Large intestine (tissue), 3 donors: ENCODE results near the gene FAM3A. TPM values are rescaled to one million over a fixed set of nuclear protein-coding genes. Genes with fewer than 3 reads are reported as not detected.
"Not testable (repeated sequence)": the region's sequence is repeated elsewhere in the genome, so short reads cannot be mapped to it uniquely, and the experiment has no call there.

Experiments used
- DNase-seq, 2 donors: peaks; one replicate each; pipeline versions ENCODE4 v3.0.0 to v3.0.0-alpha.2; 2013
- H3K27ac ChIP-seq: one replicate; pipeline ENCODE4 v1.5.1; 2013; ENCODE audit warnings: low read length
- H3K27me3 ChIP-seq: 2 replicates; pipeline ENCODE4 v1.6.1; 2013; ENCODE audit warnings: low read length; ENCODE audit not compliant: control insufficient read depth, insufficient read depth
- H3K36me3 ChIP-seq: 2 replicates; pipeline ENCODE4 v1.6.1; 2013; ENCODE audit warnings: low read length; ENCODE audit not compliant: control insufficient read depth, insufficient read depth
- H3K4me1 ChIP-seq: one replicate; pipeline ENCODE4 v1.6.1; 2013; ENCODE audit warnings: low read length; ENCODE audit not compliant: control insufficient read depth, insufficient read depth
- H3K4me3 ChIP-seq: one replicate; pipeline ENCODE4 v1.5.1; 2013; ENCODE audit warnings: low read length
- H3K9me3 ChIP-seq: one replicate; pipeline ENCODE4 v1.6.1; 2013; ENCODE audit warnings: mild to moderate bottlenecking, low read depth, low read length, moderate library complexity; ENCODE audit not compliant: control insufficient read depth
- WGBS: methylation state at CpG from one replicate; pipeline ENCODE4 v1.1.5; 2013; ENCODE audit warnings: low lambda C conversion rate; ENCODE audit not compliant: insufficient coverage; 5-methylcytosine and 5-hydroxymethylcytosine counted together
- polyA plus RNA-seq: library from polyadenylated mRNA; unstranded; fragments of 120-200 nt; gene quantifications from one replicate; pipeline ENCODE4 v1.2.1, GENCODE V29; 2013

FAM3A gene
- polyA plus RNA-seq, 1 donor = 41.4 TPM

- peaks cover 23% of the 10 kb centered on the region for H3K36me3 ChIP-seq
- no peak overlapping the region for H3K4me3 ChIP-seq
- DNase-seq = no peak
- no peaks in the 10 kb centered on the region for H3K4me1 ChIP-seq
- WGBS = no CpG with 5 or more reads among the region's 3 CpGs
- H3K9me3 ChIP-seq = no peaks in the 10 kb centered on the region
- H3K27me3 ChIP-seq = no peaks in the 10 kb centered on the region
- no peak overlapping the region for H3K27ac ChIP-seq
Measured at GRCh38 chrX:154502989-154503388, 13.0 kb downstream of the FAM3A start.

GRCh38 chrX:154502098-154502497 lies 13.9 kb downstream of the FAM3A start:
- no peaks in the 10 kb centered on the region for H3K27me3 ChIP-seq
- DNase-seq = no peak
- no peaks in the 10 kb centered on the region for H3K9me3 ChIP-seq
- H3K27ac ChIP-seq = no peak overlapping the region
- peaks cover 16% of the 10 kb centered on the region for H3K36me3 ChIP-seq
- H3K4me1 ChIP-seq = no peaks in the 10 kb centered on the region
- no CpG with 5 or more reads among the region's 8 CpGs for WGBS
- H3K4me3 ChIP-seq = no peak overlapping the region

GRCh38 chrX:154501423-154501822 lies 14.6 kb downstream of the FAM3A start:
- no CpG with 5 or more reads among the region's 7 CpGs for WGBS
- H3K27ac ChIP-seq = not testable (repeated sequence)

GRCh38 chrX:154496591-154497137 lies 19.4 kb downstream of the FAM3A start:
- not testable (repeated sequence) for DNase-seq, H3K9me3 ChIP-seq, H3K4me3 ChIP-seq, H3K27ac ChIP-seq, H3K27me3 ChIP-seq, H3K36me3 ChIP-seq, H3K4me1 ChIP-seq
- no CpG with 5 or more reads among the region's 4 CpGs for WGBS

More at GRCh38 chrX:154501423-154501822, 14.6 kb downstream of the FAM3A start:
- not testable (repeated sequence) for H3K4me3 ChIP-seq, DNase-seq, H3K4me1 ChIP-seq, H3K9me3 ChIP-seq, H3K27me3 ChIP-seq
- peaks cover 11% of the 10 kb centered on the region for H3K36me3 ChIP-seq

- no peaks in the 10 kb centered on the region for H3K9me3 ChIP-seq
- H3K36me3 ChIP-seq = no peaks in the 10 kb centered on the region
- no peak for DNase-seq
- no CpG with 5 or more reads among the region's 6 CpGs for WGBS
- H3K4me1 ChIP-seq = no peaks in the 10 kb centered on the region
- H3K4me3 ChIP-seq = no peak overlapping the region
- H3K27me3 ChIP-seq = no peaks in the 10 kb centered on the region
- H3K27ac ChIP-seq = no peak overlapping the region
Measured at GRCh38 chrX:154495472-154495922, 20.5 kb downstream of the FAM3A start.

- DNase-seq = no peak
- Histone ChIP-seq H3K4me1 (peaks cover 1% of the 10 kb centered on the region), H3K4me3 (no peak overlapping the region), H3K27me3 (no peaks in the 10 kb centered on the region), H3K9me3 (no peaks in the 10 kb centered on the region), H3K36me3 (no peaks in the 10 kb centered on the region), H3K27ac (no peak overlapping the region)
- WGBS = no CpG with 5 or more reads among the region's 3 CpGs
Measured at GRCh38 chrX:154494715-154495114, 21.3 kb downstream of the FAM3A start.

GRCh38 chrX:154490414-154491083 lies 25.5 kb downstream of the FAM3A start, which contains the start of gene SLC10A3:
SLC10A3 (minus strand) TSS chrX:154490629; CDS start chrX:154488940, 1,689 bp downstream.
- Histone ChIP-seq H3K36me3 (peaks cover 5% of the 10 kb centered on the region), H3K4me3 (peak within 1 kb of the TSS; percentile 83), H3K27me3 (no peaks in the 10 kb centered on the region), H3K4me1 (peaks cover 14% of the 10 kb centered on the region), H3K9me3 (no peaks in the 10 kb centered on the region), H3K27ac (peak within 1 kb of the TSS; percentile 99)
- peak; percentile 93 for DNase-seq
- no CpG with 5 or more reads among the region's 71 CpGs for WGBS

GRCh38 chrX:154490021-154490413 lies 26.0 kb downstream of the FAM3A start:
- H3K27ac ChIP-seq = peak overlapping the region; percentile 70
- no peaks in the 10 kb centered on the region for H3K27me3 ChIP-seq
- DNase-seq = peak in 1 of 2 donors; percentile 39
- WGBS = no CpG with 5 or more reads among the region's 19 CpGs
- H3K4me1 ChIP-seq = peaks cover 20% of the 10 kb centered on the region
- peak overlapping the region; percentile 64 for H3K4me3 ChIP-seq
- no peaks in the 10 kb centered on the region for H3K9me3 ChIP-seq
- H3K36me3 ChIP-seq = peaks cover 8% of the 10 kb centered on the region

- no peaks in the 10 kb centered on the region for H3K27me3 ChIP-seq
- H3K4me3 ChIP-seq = peak overlapping the region; percentile 64
- no CpG with 5 or more reads among the region's 4 CpGs for WGBS
- H3K36me3 ChIP-seq = peaks cover 16% of the 10 kb centered on the region
- no peak overlapping the region for H3K27ac ChIP-seq
- no peak for DNase-seq
- H3K4me1 ChIP-seq = peaks cover 24% of the 10 kb centered on the region
- no peaks in the 10 kb centered on the region for H3K9me3 ChIP-seq
Measured at GRCh38 chrX:154489182-154489581, 26.9 kb downstream of the FAM3A start.

GRCh38 chrX:154488336-154489075 lies 27.5 kb downstream of the FAM3A start:
- H3K36me3 ChIP-seq = peaks cover 19% of the 10 kb centered on the region
- H3K9me3 ChIP-seq = no peaks in the 10 kb centered on the region
- no peaks in the 10 kb centered on the region for H3K27me3 ChIP-seq
- H3K4me3 ChIP-seq = no peak overlapping the region
- H3K4me1 ChIP-seq = peaks cover 24% of the 10 kb centered on the region
- WGBS = no CpG with 5 or more reads among the region's 20 CpGs
- no peak overlapping the region for H3K27ac ChIP-seq
- DNase-seq = no peak
